SK-N-SH (cell line): Measurements from ENCODE around the gene CATSPERB. TPM values are rescaled to one million over a fixed set of nuclear protein-coding genes. Genes with fewer than 3 reads are reported as not detected.

Source experiments
- CTCF ChIA-PET: fragments of 300-600, 350-600 bp; formaldehyde crosslinking; extraction: SDS; loops from one replicate; lab custom pipeline; 2021; lab: Yijun Ruan, JAX
- POLR2A ChIA-PET: fragments of 350-600 bp; sonication (Branson Sonifier 250); formaldehyde crosslinking; extraction: SDS; loops from one replicate; lab custom pipeline; 2020; ENCODE audit warnings: antibody characterized with exemption, inconsistent platforms; lab: Yijun Ruan, JAX
- DNase-seq: peaks from one replicate; pipeline ENCODE4 v3.0.0; 2012
- H2AFZ ChIP-seq: fragments of 200-600 bp; sonication (generic); 2 replicates; pipeline ENCODE4 v1.8.1; 2016; ENCODE audit warnings: antibody characterized with exemption, mild to moderate bottlenecking, low read depth
- H3F3A ChIP-seq: fragments of 200-600 bp; sonication (generic); replicated peaks from 2 replicates; pipeline ENCODE3; 2016; ENCODE audit warnings: antibody characterized with exemption, mild to moderate bottlenecking; ENCODE audit not compliant: insufficient read depth
- H3K27ac ChIP-seq, 2 experiments: fragments of 200-500 bp in 1 of 2; fragments of 200-600 bp in 1 of 2; sonication (Bioruptor generic) in 1 of 2; sonication (generic), shearing (Covaris generic) in 1 of 2; 2 replicates each; pipeline versions ENCODE4 v1.5.1 to v1.6.1; 2014 to 2016; ENCODE audit warnings: low read depth in 2 of 2, inconsistent platforms in 1 of 2, low read length in 1 of 2, mild to moderate bottlenecking in 1 of 2, mixed read lengths in 1 of 2
- H3K27me3 ChIP-seq: fragments of 200-600 bp; sonication (generic), shearing (Covaris generic); 2 replicates; pipeline ENCODE4 v1.6.1; 2016; ENCODE audit warnings: mixed run types; ENCODE audit not compliant: insufficient read depth
- H3K36me3 ChIP-seq, 2 experiments: fragments of 200-500 bp in 1 of 2; fragments of 200-600 bp in 1 of 2; sonication (Bioruptor generic) in 1 of 2; sonication (generic) in 1 of 2; replicated peaks in 1 of 2; 2 replicates each; pipeline versions ENCODE3 to v1.5.1; 2014 to 2016; ENCODE audit warnings: low read length in 1 of 2, mild to moderate bottlenecking in 1 of 2; ENCODE audit not compliant: insufficient read depth in 2 of 2, control insufficient read depth in 1 of 2
- H3K4me1 ChIP-seq, 2 experiments: fragments of 200-500 bp in 1 of 2; fragments of 200-600 bp in 1 of 2; sonication (Bioruptor generic) in 1 of 2; sonication (generic), shearing (Covaris generic) in 1 of 2; 2 replicates each; pipeline versions ENCODE4 v1.5.1 to v1.6.1; 2014 to 2016; ENCODE audit warnings: low read depth in 1 of 2, low read length in 1 of 2, mixed run types in 1 of 2; ENCODE audit not compliant: insufficient read depth in 2 of 2, control insufficient read depth in 1 of 2
- H3K4me2 ChIP-seq: fragments of 200-600 bp; sonication (generic), shearing (Covaris generic); 2 replicates; pipeline ENCODE4 v1.6.1; 2017; ENCODE audit warnings: mixed run types
- H3K4me3 ChIP-seq, 2 experiments: fragments of 200-500 bp in 1 of 2; fragments of 200-600 bp in 1 of 2; sonication (Bioruptor generic) in 1 of 2; sonication (generic), shearing (Covaris generic) in 1 of 2; 2 replicates each; pipeline versions ENCODE4 v1.5.1 to v1.8.1; 2014 to 2016; ENCODE audit warnings: low read depth in 2 of 2, inconsistent platforms in 1 of 2, low read length in 1 of 2, mild to moderate bottlenecking in 1 of 2, mixed read lengths in 1 of 2, moderate library complexity in 1 of 2
- H3K79me2 ChIP-seq: fragments of 200-600 bp; sonication (generic); 2 replicates; pipeline ENCODE4 v1.8.1; 2017; ENCODE audit warnings: mild to moderate bottlenecking; ENCODE audit not compliant: insufficient read depth
- H3K9ac ChIP-seq: fragments of 200-600 bp; sonication (generic); 2 replicates; pipeline ENCODE4 v1.6.1; 2017; ENCODE audit warnings: mixed run types
- H3K9me2 ChIP-seq: fragments of 200-600 bp; sonication (generic); 2 replicates; pipeline ENCODE4 v1.6.1; 2017; ENCODE audit warnings: mixed run types
- H3K9me3 ChIP-seq: fragments of 200-600 bp; sonication (generic); 2 replicates; pipeline ENCODE4 v1.6.1; 2017; ENCODE audit warnings: mixed run types, mild to moderate bottlenecking, moderate library complexity
- H4K20me1 ChIP-seq: fragments of 200-600 bp; sonication (generic); 2 replicates; pipeline ENCODE4 v1.6.1; 2017; ENCODE audit warnings: mild to moderate bottlenecking, mixed run types; ENCODE audit not compliant: insufficient read depth
- EP300 ChIP-seq, 2 experiments: IDR thresholded peaks; 2 replicates each; pipeline versions ENCODE4 v1.4.0 to v1.6.1; 2012; ENCODE audit warnings: borderline replicate concordance in 1 of 2, low read depth in 1 of 2, low read length in 1 of 2
- EZH2phosphoT487 ChIP-seq: fragments of 200-600 bp; sonication (generic); IDR thresholded peaks from 2 replicates; pipeline ENCODE4 v1.6.1; 2017; ENCODE audit warnings: low read depth, mixed run types, mild to moderate bottlenecking, antibody characterized with exemption, moderate library complexity, borderline replicate concordance
- FOSL2 ChIP-seq: IDR thresholded peaks from 2 replicates; pipeline ENCODE4 v1.4.0; 2012; ENCODE audit warnings: low read depth, mild to moderate bottlenecking, moderate library complexity, borderline replicate concordance
- GATA2 ChIP-seq: sonication (generic); formaldehyde crosslinking; IDR thresholded peaks from 2 replicates; pipeline ENCODE4 v1.5.0; 2020; ENCODE audit warnings: mild to moderate bottlenecking, missing genetic modification reagents
- IRF3 ChIP-seq: fragments of 150-350 bp; IDR thresholded peaks from 2 replicates; pipeline ENCODE4 v1.6.1; 2016; ENCODE audit warnings: mild to moderate bottlenecking, low read depth, low read length
- JUND ChIP-seq: IDR thresholded peaks from 2 replicates; pipeline ENCODE4 v1.4.0; 2012
- NFIC ChIP-seq: IDR thresholded peaks from 2 replicates; pipeline ENCODE4 v1.4.0; 2012; ENCODE audit warnings: borderline replicate concordance
- PBX3 ChIP-seq: IDR thresholded peaks from 2 replicates; pipeline ENCODE4; 2012
- POLR2AphosphoS5 ChIP-seq: IDR thresholded peaks from 2 replicates; pipeline ENCODE4 v1.6.1; 2012; ENCODE audit warnings: low read depth, low read length
- RCOR1 ChIP-seq: fragments of 150-350 bp; IDR thresholded peaks from 2 replicates; pipeline ENCODE4 v1.6.1; 2017; ENCODE audit warnings: antibody characterized with exemption, low read length
- REST ChIP-seq: IDR thresholded peaks from 2 replicates; pipeline ENCODE4 v1.6.1; 2012; ENCODE audit warnings: mild to moderate bottlenecking, low read depth, low read length, moderate library complexity
- RFX5 ChIP-seq: IDR thresholded peaks from 2 replicates; pipeline ENCODE4 v1.6.1; 2012; ENCODE audit warnings: mild to moderate bottlenecking, improper control_type of control experiment, low read length
- TAF1 ChIP-seq: IDR thresholded peaks from 2 replicates; pipeline ENCODE4 v1.6.1; 2012; ENCODE audit warnings: low read depth, mild to moderate bottlenecking, low read length, moderate library complexity, borderline replicate concordance
- TCF12 ChIP-seq: IDR thresholded peaks from 2 replicates; pipeline ENCODE4 v1.4.0; 2012
- TEAD4 ChIP-seq: IDR thresholded peaks from 2 replicates; pipeline ENCODE4 v1.4.0; 2012; ENCODE audit warnings: mild to moderate bottlenecking, borderline replicate concordance; ENCODE audit not compliant: insufficient read depth
- YY1 ChIP-seq: IDR thresholded peaks from 2 replicates; pipeline ENCODE4 v1.4.0; 2012; ENCODE audit warnings: low read depth, mild to moderate bottlenecking
- WGBS: methylation state at CpG from one replicate; pipeline ENCODE4 v1.1.6; 2017; ENCODE audit warnings: low lambda C conversion rate; 5-methylcytosine and 5-hydroxymethylcytosine counted together
- polyA plus RNA-seq, 3 experiments: library from polyadenylated mRNA; depleted of rRNA; stranded (reverse); fragments of >200 nt; gene quantifications; 2 replicates each; pipeline ENCODE4 v1.2.3, GENCODE V29; 2012

Gene CATSPERB
- polyA plus RNA-seq, 1 of the 3 experiments (the other 2 are of a cell fraction): 0.08 TPM

- no peak for TF ChIP-seq TEAD4
- TF ChIP-seq JUND: no peak
- no peak for TF ChIP-seq GATA2 (CRISPR knock-in tag)
- no peak for TF ChIP-seq POLR2AphosphoS5
- no peak for TF ChIP-seq EP300 (IDR thresholded peaks at IDR 0.05; ENCODE audit: borderline replicate concordance in 1 of 2, low read depth in 1 of 2, low read length in 1 of 2)
- TF ChIP-seq PBX3: no peak
- TF ChIP-seq NFIC: no peak
- no peak for TF ChIP-seq RCOR1
- no peak for TF ChIP-seq TCF12
- TF ChIP-seq EZH2phosphoT487: no peak
- TF ChIP-seq REST: no peak
- no peak for TF ChIP-seq RFX5
- TF ChIP-seq TAF1: no peak
- ChIA-PET POLR2A (no interaction called here), CTCF (no interaction called here)
- WGBS: 8% methylated on average over 2 of the region's 2 CpGs
- H2AFZ ChIP-seq: no peak overlapping the region
- H3K27me3 ChIP-seq: peaks cover 12% of the 10 kb centered on the region; the same call in 1 of the 2 replicates
- no peak overlapping the region for H3K9ac ChIP-seq
- no peak overlapping the region for H3K4me3 ChIP-seq
- H3F3A ChIP-seq: no peaks in the 10 kb centered on the region
- no peaks in the 10 kb centered on the region for H3K9me3 ChIP-seq
- H3K4me2 ChIP-seq: no peak overlapping the region
- DNase-seq: no peak
- H3K27ac ChIP-seq: no peak overlapping the region
- no peaks in the 10 kb centered on the region for H4K20me1 ChIP-seq
- no peaks in the 10 kb centered on the region for H3K36me3 ChIP-seq
- H3K4me1 ChIP-seq: no peaks in the 10 kb centered on the region
- no peaks in the 10 kb centered on the region for H3K9me2 ChIP-seq
- H3K79me2 ChIP-seq: no peaks in the 10 kb centered on the region
Measured at GRCh38 chr14:91660790-91661189, 71.1 kb downstream of the CATSPERB start.

- H3K36me3 ChIP-seq: no peaks in the 10 kb centered on the region
- no peaks in the 10 kb centered on the region for H3K79me2 ChIP-seq
- WGBS: 0% methylated on average over 1 of the region's 1 CpG
- H3K27me3 ChIP-seq: no peaks in the 10 kb centered on the region; the same call in 1 of the 2 replicates
- no peak overlapping the region for H3K9ac ChIP-seq
- H3K4me3 ChIP-seq: no peak overlapping the region
- no peaks in the 10 kb centered on the region for H3K9me2 ChIP-seq
- CTCF ChIA-PET: interaction anchor here (0.8 to 1.5 kb wide), 2 partner anchors 15 to 1031 kb away, joined by 3 read pairs; no protein-coding TSS in a partner anchor
- H3K4me1 ChIP-seq: no peaks in the 10 kb centered on the region
- H3K9me3 ChIP-seq: no peaks in the 10 kb centered on the region
- H4K20me1 ChIP-seq: no peaks in the 10 kb centered on the region
- H3K27ac ChIP-seq: no peak overlapping the region
- no peaks in the 10 kb centered on the region for H3F3A ChIP-seq
- POLR2A ChIA-PET: no interaction called here
- H3K4me2 ChIP-seq: no peak overlapping the region
- no peak for DNase-seq
- TF ChIP-seq YY1: no peak
- no peak for TF ChIP-seq IRF3
- TF ChIP-seq FOSL2: no peak
- TF ChIP-seq, all 33 proteins: peak for 0
- H2AFZ ChIP-seq: no peak overlapping the region
Measured at GRCh38 chr14:91654836-91655235, 77.0 kb downstream of the CATSPERB start.
